HG02870 (cell line): Measurements from ENCODE around the gene BPGM.

Source experiments
- ATAC-seq: cut with Tn5 transposase; IDR thresholded peaks from one replicate; pipeline ENCODE4 v1.9.1; 2021; ENCODE audit warnings: mild to moderate bottlenecking, moderate library complexity; ENCODE audit not compliant: unreplicated experiment

BPGM gene

GRCh38 chr7:134646425-134647305 lies at the start of gene BPGM:
BPGM (plus strand) TSS chr7:134646853; CDS start chr7:134661508, 14,655 bp downstream.
- peak; percentile 98 for ATAC-seq

GRCh38 chr7:134599371-134599770 lies 47.3 kb upstream of the BPGM start:
- no peak for ATAC-seq

GRCh38 chr7:134601459-134601858 lies 45.2 kb upstream of the BPGM start:
- ATAC-seq, result no peak

- no peak for ATAC-seq
These were observed 43.7 kb upstream of the BPGM start for GRCh38 chr7:134602881-134603451.

GRCh38 chr7:134605978-134606923 lies 40.4 kb upstream of the BPGM start:
- ATAC-seq, result no peak

- ATAC-seq, result no peak
These were observed 35.0 kb upstream of the BPGM start for GRCh38 chr7:134611611-134612151.

GRCh38 chr7:134612197-134612596 lies 34.5 kb upstream of the BPGM start:
- no peak for ATAC-seq

GRCh38 chr7:134613623-134614347 lies 32.9 kb upstream of the BPGM start:
- ATAC-seq, result no peak

GRCh38 chr7:134616611-134617010 lies 30.0 kb upstream of the BPGM start:
- no peak for ATAC-seq

GRCh38 chr7:134618756-134619530 lies 27.7 kb upstream of the BPGM start:
- no peak for ATAC-seq

GRCh38 chr7:134619627-134620331 lies 26.9 kb upstream of the BPGM start:
- no peak for ATAC-seq

GRCh38 chr7:134622303-134622995 lies 24.2 kb upstream of the BPGM start:
- ATAC-seq, result no peak

- no peak for ATAC-seq
These were observed 23.5 kb upstream of the BPGM start for GRCh38 chr7:134623193-134623592.

GRCh38 chr7:134625550-134625949 lies 21.1 kb upstream of the BPGM start:
- ATAC-seq, result no peak

GRCh38 chr7:134627109-134627774 lies 19.4 kb upstream of the BPGM start:
- no peak for ATAC-seq

GRCh38 chr7:134627775-134628153 lies 18.9 kb upstream of the BPGM start:
- ATAC-seq, result no peak

GRCh38 chr7:134629445-134629844 lies 17.2 kb upstream of the BPGM start:
- ATAC-seq, result no peak

- ATAC-seq, result no peak
These were observed 16.4 kb upstream of the BPGM start for GRCh38 chr7:134630237-134630636.
